IMR-90 (cell line): ENCODE results near the gene PHGDH. TPM values are rescaled to one million over a fixed set of nuclear protein-coding genes. Genes with fewer than 3 reads are reported as not detected.

Source experiments
- ATAC-seq: fragments of 200-7000 bp; cut with Tn5 transposase; 2 replicates; pipeline ENCODE4 v1.9.1; 2020; ENCODE audit warnings: low read depth, mild to moderate bottlenecking, moderate library complexity
- BruUV-seq: library from RNA; stranded (reverse); fragments of 400-500 nt; replicated peaks from 2 replicates; lab custom pipeline; 2021; lab: Mats Ljungman, UMichigan
- CTCF ChIA-PET: fragments of 300-600 bp; formaldehyde crosslinking; extraction: SDS; loops from one replicate; lab custom pipeline; 2021; ENCODE audit warnings: antibody characterized with exemption; lab: Yijun Ruan, JAX
- POLR2A ChIA-PET: fragments of 300-600 bp; sonication (Branson Sonifier 250); formaldehyde crosslinking; loops from one replicate; lab custom pipeline; 2022; ENCODE audit warnings: antibody characterized with exemption; ENCODE audit not compliant: unreplicated experiment; lab: Charles Lee
- DNase-seq: peaks from one replicate; pipeline ENCODE4 v3.0.0; 2013
- H2AFZ ChIP-seq: replicated peaks from 2 replicates; pipeline ENCODE3; 2013; ENCODE audit warnings: low read length, mild to moderate bottlenecking; ENCODE audit not compliant: poor library complexity
- H2AK5ac ChIP-seq: 2 replicates; pipeline ENCODE4 v1.6.1; 2013; ENCODE audit warnings: low read depth, low read length, inconsistent platforms
- H2AK9ac ChIP-seq: replicated peaks from 2 replicates; pipeline ENCODE3; 2013; ENCODE audit warnings: mild to moderate bottlenecking, low read depth, low read length, moderate library complexity; ENCODE audit not compliant: poor library complexity
- H2BK120ac ChIP-seq: 2 replicates; pipeline ENCODE4 v1.6.1; 2013; ENCODE audit warnings: low read depth, low read length, inconsistent platforms
- H2BK15ac ChIP-seq: 3 replicates; pipeline ENCODE4 v1.6.1; 2013; ENCODE audit warnings: low read depth, low read length, inconsistent platforms
- H2BK20ac ChIP-seq: 2 replicates; pipeline ENCODE4 v1.6.1; 2013; ENCODE audit warnings: low read depth, mild to moderate bottlenecking, inconsistent platforms, low read length, moderate library complexity
- H2BK5ac ChIP-seq: 2 replicates; pipeline ENCODE4 v1.6.1; 2013; ENCODE audit warnings: mild to moderate bottlenecking, low read depth, low read length, inconsistent platforms; ENCODE audit not compliant: poor library complexity, severe bottlenecking
- H3K14ac ChIP-seq: replicated peaks from 2 replicates; pipeline ENCODE4 v1.6.1; 2013; ENCODE audit warnings: low read depth, low read length, inconsistent platforms
- H3K18ac ChIP-seq: 2 replicates; pipeline ENCODE4 v1.6.1; 2013; ENCODE audit warnings: low read depth, low read length, control low read depth
- H3K23ac ChIP-seq: 2 replicates; pipeline ENCODE4 v1.6.1; 2013; ENCODE audit warnings: low read depth, low read length, inconsistent platforms
- H3K27ac ChIP-seq: 2 replicates; pipeline ENCODE4 v1.5.1; 2013; ENCODE audit warnings: mild to moderate bottlenecking, control low read depth, low read length; ENCODE audit not compliant: insufficient read depth
- H3K27me3 ChIP-seq: 2 replicates; pipeline ENCODE4 v1.6.1; 2013; ENCODE audit warnings: low read length; ENCODE audit not compliant: control insufficient read depth, insufficient read depth
- H3K36me3 ChIP-seq: 2 replicates; pipeline ENCODE4 v1.6.1; 2013; ENCODE audit warnings: low read length, mixed read lengths; ENCODE audit not compliant: control insufficient read depth, insufficient read depth
- H3K4ac ChIP-seq: 2 replicates; pipeline ENCODE4 v1.6.1; 2013; ENCODE audit warnings: low read depth, low read length, inconsistent platforms
- H3K4me1 ChIP-seq: 2 replicates; pipeline ENCODE4 v1.6.1; 2013; ENCODE audit warnings: low read length, mixed read lengths; ENCODE audit not compliant: control insufficient read depth, insufficient read depth
- H3K4me2 ChIP-seq: 2 replicates; pipeline ENCODE4 v1.6.1; 2013; ENCODE audit warnings: low read depth, mild to moderate bottlenecking, control low read depth, low read length, moderate library complexity
- H3K4me3 ChIP-seq: 2 replicates; pipeline ENCODE4 v1.5.1; 2013; ENCODE audit warnings: low read depth, mild to moderate bottlenecking, control low read depth, low read length, moderate library complexity; ENCODE audit not compliant: insufficient read depth
- H3K56ac ChIP-seq: 2 replicates; pipeline ENCODE4 v1.6.1; 2013; ENCODE audit warnings: low read length, inconsistent platforms; ENCODE audit not compliant: insufficient read depth; ENCODE audit errors: extremely low read depth
- H3K79me1 ChIP-seq, 2 experiments: 2 replicates each; pipeline ENCODE4 v1.6.1; 2013; ENCODE audit warnings: low read length in 2 of 2, inconsistent platforms in 1 of 2, low read depth in 1 of 2
- H3K9ac ChIP-seq: 2 replicates; pipeline ENCODE4 v1.6.1; 2013; ENCODE audit warnings: low read depth, low read length, control low read depth
- H3K9me1 ChIP-seq: 2 replicates; pipeline ENCODE4 v1.6.1; 2013; ENCODE audit warnings: low read length, inconsistent platforms; ENCODE audit not compliant: insufficient read depth
- H3K9me3 ChIP-seq: 2 replicates; pipeline ENCODE4 v1.6.1; 2013; ENCODE audit warnings: low read length; ENCODE audit not compliant: control insufficient read depth, insufficient read depth
- H4K20me1 ChIP-seq: 2 replicates; pipeline ENCODE4 v1.6.1; 2013; ENCODE audit warnings: low read length, inconsistent platforms; ENCODE audit not compliant: insufficient read depth
- H4K5ac ChIP-seq: 2 replicates; pipeline ENCODE4 v1.6.1; 2013; ENCODE audit warnings: mild to moderate bottlenecking, low read depth, low read length, control low read depth
- H4K8ac ChIP-seq, 2 experiments: 2 replicates each; pipeline ENCODE4 v1.6.1; 2013; ENCODE audit warnings: low read depth in 2 of 2, low read length in 2 of 2, control low read depth in 1 of 2, inconsistent platforms in 1 of 2
- H4K91ac ChIP-seq: 2 replicates; pipeline ENCODE4 v1.6.1; 2013; ENCODE audit warnings: low read depth, low read length, inconsistent platforms; ENCODE audit not compliant: insufficient read depth
- BHLHE40 ChIP-seq: fragments of 150-350 bp; IDR thresholded peaks from 2 replicates; pipeline ENCODE4 v1.6.1; 2016; ENCODE audit warnings: mild to moderate bottlenecking, low read depth, low read length
- CEBPB ChIP-seq: IDR thresholded peaks from 2 replicates; pipeline ENCODE4 v1.6.1; 2012; ENCODE audit warnings: low read depth, low read length, improper control_type of control experiment
- CHD1 ChIP-seq: IDR thresholded peaks from 2 replicates; pipeline ENCODE4 v1.6.1; 2012; ENCODE audit warnings: low read depth, low read length, improper control_type of control experiment
- FOS ChIP-seq: fragments of 150-350 bp; IDR thresholded peaks from 2 replicates; pipeline ENCODE4 v1.6.1; 2016; ENCODE audit warnings: low read depth, low read length
- MAFK ChIP-seq: IDR thresholded peaks from 2 replicates; pipeline ENCODE4 v1.6.1; 2012; ENCODE audit warnings: low read depth, low read length, improper control_type of control experiment
- MAZ ChIP-seq: IDR thresholded peaks from 2 replicates; pipeline ENCODE4 v1.6.1; 2012; ENCODE audit warnings: low read depth, mild to moderate bottlenecking, low read length, improper control_type of control experiment, moderate library complexity, borderline replicate concordance
- MXI1 ChIP-seq: IDR thresholded peaks from 2 replicates; pipeline ENCODE4 v1.6.1; 2012; ENCODE audit warnings: low read depth, mild to moderate bottlenecking, low read length, moderate library complexity, borderline replicate concordance
- NFE2L2 ChIP-seq: fragments of 150-350 bp; IDR thresholded peaks from 2 replicates; pipeline ENCODE4 v1.6.1; 2016; ENCODE audit warnings: low read depth, mild to moderate bottlenecking, low read length
- POLR2A ChIP-seq: IDR thresholded peaks from 2 replicates; pipeline ENCODE4 v1.6.1; 2012; ENCODE audit warnings: mild to moderate bottlenecking, low read depth, low read length
- RAD21 ChIP-seq: IDR thresholded peaks from 2 replicates; pipeline ENCODE4 v1.6.1; 2012; ENCODE audit warnings: low read length, improper control_type of control experiment
- RCOR1 ChIP-seq: IDR thresholded peaks from 2 replicates; pipeline ENCODE4 v1.6.1; 2012; ENCODE audit warnings: mild to moderate bottlenecking, low read length, improper control_type of control experiment; ENCODE audit not compliant: insufficient replicate concordance
- RFX5 ChIP-seq: IDR thresholded peaks from 2 replicates; pipeline ENCODE4 v1.8.0; 2012; ENCODE audit warnings: low read depth, mild to moderate bottlenecking, low read length, moderate library complexity
- SMC3 ChIP-seq: fragments of 150-350 bp; IDR thresholded peaks from 2 replicates; pipeline ENCODE4 v1.6.1; 2016; ENCODE audit warnings: low read depth, mild to moderate bottlenecking, antibody characterized with exemption, low read length, moderate library complexity
- WGBS, 2 experiments: methylation state at CpG; one replicate each; pipeline versions ENCODE4 v1.1.5 to v1.1.7; 2013; ENCODE audit warnings: missing lambda C conversion rate in 2 of 2; ENCODE audit not compliant: insufficient read length in 1 of 2; ENCODE audit errors: extremely low coverage in 2 of 2; 5-methylcytosine and 5-hydroxymethylcytosine counted together
- dilution Hi-C: fragments of 300-500 bp; cut with HindIII; formaldehyde crosslinking; loops from one replicate; pipeline ENCODE4 v1.14.3; 2018; ENCODE audit warnings: low sequenced_read_pairs; ENCODE audit not compliant: unreplicated experiment
- in situ Hi-C: fragments of 300-500 bp; cut with MboI; formaldehyde crosslinking; loops from 3 replicates; pipeline ENCODE4 v1.14.3; 2019; ENCODE audit warnings: low sequenced_read_pairs, inconsistent platforms, mixed read lengths
- intact Hi-C: fragments of 100-400 bp; cut with micrococcal nuclease; formaldehyde crosslinking; loops from 2 replicates; pipeline ENCODE4 v1.10.0; 2022
- polyA plus RNA-seq, 3 experiments: library from polyadenylated mRNA; depleted of rRNA; stranded (reverse); fragments of >200 nt; gene quantifications; 2 replicates each; pipeline ENCODE4 v1.2.3, GENCODE V29; 2012; ENCODE audit warnings: low replicate concordance in 1 of 3
- total RNA-seq: library from RNA; depleted of rRNA; stranded (reverse); fragments of >200 nt; gene quantifications from 2 replicates; pipeline ENCODE4 v1.2.3, GENCODE V29; 2012
- TF ChIP-seq, protein P1 (sequence below): fragments of 150-350 bp; IDR thresholded peaks from 2 replicates; pipeline ENCODE4 v1.6.1; 2017; ENCODE audit warnings: mild to moderate bottlenecking, antibody characterized with exemption, low read length, low read depth
- TF ChIP-seq, protein P2 (sequence below): fragments of 150-350 bp; IDR thresholded peaks from 2 replicates; pipeline ENCODE4 v1.6.1; 2016; ENCODE audit warnings: low read depth, mild to moderate bottlenecking, low read length, moderate library complexity, borderline replicate concordance
- TF ChIP-seq, protein P3 (sequence below): conservative IDR thresholded peaks from 2 replicates; pipeline ENCODE4 v1.5.1; 2012; ENCODE audit warnings: mild to moderate bottlenecking, low read depth, low read length, improper control_type of control experiment

Gene PHGDH
- total and polyA plus RNA-seq, 2 of the 4 experiments (the other 2 are of a cell fraction), result 87.9 to 331 TPM

DNA sequence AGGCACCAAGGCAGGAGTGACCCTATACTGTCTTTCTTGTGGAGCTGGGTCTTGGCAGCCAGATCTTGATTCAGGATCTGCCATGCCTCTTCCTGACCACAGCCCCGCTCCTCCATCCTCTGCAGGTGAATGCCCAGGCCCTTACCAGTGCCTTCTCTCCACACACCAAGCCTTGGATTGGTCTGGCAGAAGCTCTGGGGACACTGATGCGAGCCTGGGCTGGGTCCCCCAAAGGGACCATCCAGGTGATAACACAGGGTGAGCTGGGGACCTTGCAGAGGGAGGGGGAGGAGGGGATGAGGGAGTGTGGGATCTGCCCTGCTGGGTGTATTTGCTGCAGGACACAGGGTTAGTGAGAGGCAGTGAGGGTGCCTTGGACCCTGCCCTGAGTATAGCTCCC, 28.5 kb downstream of the PHGDH start:
- H3K9ac ChIP-seq, result no peak overlapping the region
- H3K56ac ChIP-seq, result no peak overlapping the region
- no peak overlapping the region for H2BK120ac ChIP-seq
- no peak overlapping the region for H2BK5ac ChIP-seq
- no peak overlapping the region for H2BK15ac ChIP-seq
- dilution Hi-C loops (no loop called here), in situ Hi-C loops (no loop called here), intact Hi-C loops (loop anchor here (10.0 kb wide), 1 partner anchor 185 kb away; no protein-coding TSS in a partner anchor)
- no peak overlapping the region for H4K5ac ChIP-seq
- H4K91ac ChIP-seq, result no peak overlapping the region
- H2AFZ ChIP-seq, result no peak overlapping the region
- H3K27me3 ChIP-seq, result no peaks in the 10 kb centered on the region
- peaks cover 5% of the 10 kb centered on the region; the same call in 1 of the 2 replicates for H4K20me1 ChIP-seq
- no peaks in the 10 kb centered on the region for H3K9me3 ChIP-seq
- BruUV-seq, result no TSS peak
- no CpG with 5 or more reads among the region's 2 CpGs for WGBS, 2 experiments
- CTCF ChIA-PET, result no interaction called here
- H2AK5ac ChIP-seq, result no peak overlapping the region
- no peak overlapping the region for H3K27ac ChIP-seq
- H3K9me1 ChIP-seq, result peaks cover 2% of the 10 kb centered on the region; the same call in 1 of the 2 replicates
- H2BK20ac ChIP-seq, result no peak overlapping the region
- ATAC-seq (no peak), DNase-seq (no peak)
- peaks cover 7% of the 10 kb centered on the region; the same call in 1 of the 2 replicates for H3K4me1 ChIP-seq
- H3K4ac ChIP-seq, result no peak overlapping the region
- no peak overlapping the region for H4K8ac ChIP-seq
- no peak overlapping the region for H3K18ac ChIP-seq
- TF ChIP-seq, protein P1, sequence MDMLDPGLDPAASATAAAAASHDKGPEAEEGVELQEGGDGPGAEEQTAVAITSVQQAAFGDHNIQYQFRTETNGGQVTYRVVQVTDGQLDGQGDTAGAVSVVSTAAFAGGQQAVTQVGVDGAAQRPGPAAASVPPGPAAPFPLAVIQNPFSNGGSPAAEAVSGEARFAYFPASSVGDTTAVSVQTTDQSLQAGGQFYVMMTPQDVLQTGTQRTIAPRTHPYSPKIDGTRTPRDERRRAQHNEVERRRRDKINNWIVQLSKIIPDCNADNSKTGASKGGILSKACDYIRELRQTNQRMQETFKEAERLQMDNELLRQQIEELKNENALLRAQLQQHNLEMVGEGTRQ, result no peak
- TF ChIP-seq MAFK, result no peak
- TF ChIP-seq POLR2A, result no peak
- TF ChIP-seq RCOR1, result no peak
- TF ChIP-seq RAD21, result no peak
- TF ChIP-seq BHLHE40, result no peak
- TF ChIP-seq CHD1, result no peak
- TF ChIP-seq MXI1, result no peak
- TF ChIP-seq MAZ, result no peak
- TF ChIP-seq SMC3, result no peak
- TF ChIP-seq NFE2L2, result no peak
- TF ChIP-seq CEBPB, result no peak
- TF ChIP-seq, protein P2, sequence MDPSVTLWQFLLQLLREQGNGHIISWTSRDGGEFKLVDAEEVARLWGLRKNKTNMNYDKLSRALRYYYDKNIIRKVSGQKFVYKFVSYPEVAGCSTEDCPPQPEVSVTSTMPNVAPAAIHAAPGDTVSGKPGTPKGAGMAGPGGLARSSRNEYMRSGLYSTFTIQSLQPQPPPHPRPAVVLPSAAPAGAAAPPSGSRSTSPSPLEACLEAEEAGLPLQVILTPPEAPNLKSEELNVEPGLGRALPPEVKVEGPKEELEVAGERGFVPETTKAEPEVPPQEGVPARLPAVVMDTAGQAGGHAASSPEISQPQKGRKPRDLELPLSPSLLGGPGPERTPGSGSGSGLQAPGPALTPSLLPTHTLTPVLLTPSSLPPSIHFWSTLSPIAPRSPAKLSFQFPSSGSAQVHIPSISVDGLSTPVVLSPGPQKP, result no peak
- no peak for TF ChIP-seq FOS
- TF ChIP-seq, protein P3, sequence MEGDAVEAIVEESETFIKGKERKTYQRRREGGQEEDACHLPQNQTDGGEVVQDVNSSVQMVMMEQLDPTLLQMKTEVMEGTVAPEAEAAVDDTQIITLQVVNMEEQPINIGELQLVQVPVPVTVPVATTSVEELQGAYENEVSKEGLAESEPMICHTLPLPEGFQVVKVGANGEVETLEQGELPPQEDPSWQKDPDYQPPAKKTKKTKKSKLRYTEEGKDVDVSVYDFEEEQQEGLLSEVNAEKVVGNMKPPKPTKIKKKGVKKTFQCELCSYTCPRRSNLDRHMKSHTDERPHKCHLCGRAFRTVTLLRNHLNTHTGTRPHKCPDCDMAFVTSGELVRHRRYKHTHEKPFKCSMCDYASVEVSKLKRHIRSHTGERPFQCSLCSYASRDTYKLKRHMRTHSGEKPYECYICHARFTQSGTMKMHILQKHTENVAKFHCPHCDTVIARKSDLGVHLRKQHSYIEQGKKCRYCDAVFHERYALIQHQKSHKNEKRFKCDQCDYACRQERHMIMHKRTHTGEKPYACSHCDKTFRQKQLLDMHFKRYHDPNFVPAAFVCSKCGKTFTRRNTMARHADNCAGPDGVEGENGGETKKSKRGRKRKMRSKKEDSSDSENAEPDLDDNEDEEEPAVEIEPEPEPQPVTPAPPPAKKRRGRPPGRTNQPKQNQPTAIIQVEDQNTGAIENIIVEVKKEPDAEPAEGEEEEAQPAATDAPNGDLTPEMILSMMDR, result no peak
- no peak for TF ChIP-seq RFX5
- POLR2A ChIA-PET, result no interaction called here
- H3K4me2 ChIP-seq, result no peak overlapping the region
- no peak overlapping the region for H3K14ac ChIP-seq
- H2AK9ac ChIP-seq, result no peak overlapping the region
- H3K36me3 ChIP-seq, result peaks cover 74% of the 10 kb centered on the region
- no peak overlapping the region for H3K4me3 ChIP-seq
- H3K79me1 ChIP-seq, result peaks cover 0 to 4% of the 10 kb centered on the region in 2 experiments; a peak in 2 of 4 replicates
- H3K23ac ChIP-seq, result no peak overlapping the region
